COLO668 (cell line): ENCODE results near the gene STRN3.

Experiments
- DNase-seq: peaks from one replicate; lab custom pipeline; 2025; ENCODE audit not compliant: unreplicated experiment; lab: John Stamatoyannopoulos, UW

The STRN3 gene

DNA sequence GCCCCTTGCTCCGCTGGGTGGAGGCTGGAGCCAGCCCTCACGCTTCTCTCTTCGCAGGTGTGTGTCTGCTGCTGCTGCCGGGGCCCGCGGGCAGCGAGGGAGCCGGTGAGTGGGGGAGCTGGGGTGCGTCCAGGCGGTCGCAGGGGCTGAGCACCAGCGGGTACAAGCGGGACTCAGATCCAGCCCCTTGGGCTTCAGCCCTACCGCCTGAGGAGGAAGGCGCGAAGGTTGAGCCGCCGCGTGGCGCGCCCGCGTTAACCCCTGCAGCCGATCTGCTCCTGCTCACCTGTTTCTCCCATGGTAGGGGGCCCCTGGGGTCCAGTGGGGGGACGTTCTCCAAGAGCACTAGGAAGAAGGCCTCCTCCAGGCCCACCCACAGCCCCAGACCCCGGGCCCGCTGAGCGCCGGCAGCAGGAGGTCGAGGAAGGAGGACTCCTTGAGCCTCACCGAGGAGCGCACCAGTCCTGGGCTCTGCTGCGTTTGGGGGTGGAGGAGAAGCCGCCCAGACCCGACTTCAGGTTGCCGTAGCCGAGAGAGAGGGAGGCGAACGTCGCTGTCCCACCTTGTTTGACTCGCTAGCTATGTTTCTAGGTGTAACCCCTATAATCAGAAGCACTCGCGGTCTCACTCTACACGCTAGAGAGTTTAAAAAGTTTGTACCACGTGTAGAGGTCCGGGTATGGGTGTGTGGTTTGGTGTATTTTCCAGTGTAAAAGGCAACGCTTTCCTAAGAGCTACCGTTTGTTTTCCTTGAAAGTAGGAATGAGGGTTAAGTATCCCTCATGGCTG, 151.0 kb downstream of the STRN3 start:
- DNase-seq, result no peak

DNA sequence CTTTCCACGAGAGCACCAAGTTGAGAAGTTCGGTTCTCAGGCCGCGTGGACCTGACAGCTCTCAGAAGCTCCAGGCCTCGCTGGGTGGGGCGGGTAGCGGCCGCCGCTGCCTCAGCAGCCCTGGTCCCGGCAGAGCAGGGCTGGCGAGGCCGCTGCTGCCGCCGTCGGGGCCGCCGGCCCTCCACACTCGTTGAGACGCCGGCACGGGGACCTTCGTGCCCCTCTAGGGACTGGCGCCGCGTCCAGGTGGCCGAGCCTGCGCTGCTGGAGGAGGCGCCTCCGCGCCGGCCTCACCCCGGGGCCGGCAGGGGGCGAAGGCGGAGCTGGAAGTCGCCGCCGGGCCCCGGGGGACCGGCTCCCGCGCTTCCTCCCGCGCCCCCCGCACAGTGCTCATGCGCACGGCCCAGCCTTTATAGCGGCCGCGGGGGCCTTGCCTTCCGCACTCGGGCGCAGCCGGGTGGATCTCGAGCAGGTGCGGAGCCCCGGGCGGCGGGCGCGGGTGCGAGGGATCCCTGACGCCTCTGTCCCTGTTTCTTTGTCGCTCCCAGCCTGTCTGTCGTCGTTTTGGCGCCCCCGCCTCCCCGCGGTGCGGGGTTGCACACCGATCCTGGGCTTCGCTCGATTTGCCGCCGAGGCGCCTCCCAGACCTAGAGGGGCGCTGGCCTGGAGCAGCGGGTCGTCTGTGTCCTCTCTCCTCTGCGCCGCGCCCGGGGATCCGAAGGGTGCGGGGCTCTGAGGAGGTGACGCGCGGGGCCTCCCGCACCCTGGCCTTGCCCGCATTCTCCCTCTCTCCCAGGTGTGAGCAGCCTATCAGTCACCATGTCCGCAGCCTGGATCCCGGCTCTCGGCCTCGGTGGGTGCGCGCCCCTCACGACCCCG, 151.8 kb downstream of the STRN3 start, which contains the start of gene COCH:
COCH (plus strand) TSS at position 440 of the 879 bp plus-strand sequence; CDS start at position 820, 380 bp downstream.
- DNase-seq, result peak; percentile 87

DNA sequence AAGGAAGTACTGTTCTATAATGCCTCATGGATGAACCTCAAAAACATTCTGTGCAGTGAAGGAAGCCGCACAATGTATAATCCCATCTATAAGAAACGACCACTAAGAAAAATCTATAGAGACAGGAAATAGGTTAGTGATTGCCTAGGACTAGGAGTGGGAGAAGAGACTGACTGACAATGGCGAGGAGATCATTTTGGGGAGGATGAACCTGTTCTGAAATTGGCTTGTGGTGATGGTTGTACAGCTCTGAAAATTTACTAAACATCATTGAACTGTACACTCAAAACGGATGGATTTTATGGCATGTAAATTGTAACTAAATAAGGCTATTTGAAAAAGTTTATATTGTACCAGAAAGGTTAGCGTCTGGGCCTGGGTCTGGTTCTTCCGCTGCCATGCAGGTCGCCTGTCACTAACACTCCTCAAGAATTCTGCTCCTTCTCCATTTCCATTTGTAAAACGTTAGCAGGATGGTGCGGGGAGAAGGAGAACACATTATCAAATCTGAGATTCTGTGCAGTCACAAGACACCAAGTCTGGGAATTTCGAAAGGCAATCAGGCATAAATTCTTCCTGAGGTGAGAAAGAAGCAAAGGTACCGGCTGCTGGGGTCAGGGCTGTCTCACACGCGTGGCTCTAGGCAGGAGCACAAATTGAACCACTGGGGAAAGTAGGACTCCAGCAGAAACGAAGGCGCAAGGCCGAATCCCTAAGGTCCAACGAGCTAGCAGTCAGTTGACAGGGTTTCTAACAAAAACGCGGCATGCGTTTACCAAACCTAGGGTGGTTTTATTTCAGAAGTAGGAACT, 152.7 kb downstream of the STRN3 start:
- DNase-seq, result no peak

DNA sequence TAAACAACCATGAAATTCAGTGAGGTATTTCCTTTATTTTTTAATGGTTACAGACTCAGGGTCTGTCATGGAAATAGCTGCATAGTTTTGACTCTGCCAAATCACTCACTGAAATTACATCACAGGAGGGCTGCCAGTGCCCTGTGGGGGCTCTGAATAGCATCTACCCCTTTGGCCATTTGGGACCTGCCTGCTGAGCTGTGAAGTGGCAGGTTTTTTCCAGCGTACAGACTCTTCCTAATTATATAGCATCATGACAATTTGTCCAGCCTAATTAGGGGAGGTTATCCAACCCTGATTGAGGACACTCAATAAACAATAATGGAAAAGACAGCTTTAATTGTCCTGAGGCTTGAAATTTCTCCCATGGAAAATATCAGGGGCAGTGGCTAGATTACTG, 153.6 kb downstream of the STRN3 start:
- no peak for DNase-seq

DNA sequence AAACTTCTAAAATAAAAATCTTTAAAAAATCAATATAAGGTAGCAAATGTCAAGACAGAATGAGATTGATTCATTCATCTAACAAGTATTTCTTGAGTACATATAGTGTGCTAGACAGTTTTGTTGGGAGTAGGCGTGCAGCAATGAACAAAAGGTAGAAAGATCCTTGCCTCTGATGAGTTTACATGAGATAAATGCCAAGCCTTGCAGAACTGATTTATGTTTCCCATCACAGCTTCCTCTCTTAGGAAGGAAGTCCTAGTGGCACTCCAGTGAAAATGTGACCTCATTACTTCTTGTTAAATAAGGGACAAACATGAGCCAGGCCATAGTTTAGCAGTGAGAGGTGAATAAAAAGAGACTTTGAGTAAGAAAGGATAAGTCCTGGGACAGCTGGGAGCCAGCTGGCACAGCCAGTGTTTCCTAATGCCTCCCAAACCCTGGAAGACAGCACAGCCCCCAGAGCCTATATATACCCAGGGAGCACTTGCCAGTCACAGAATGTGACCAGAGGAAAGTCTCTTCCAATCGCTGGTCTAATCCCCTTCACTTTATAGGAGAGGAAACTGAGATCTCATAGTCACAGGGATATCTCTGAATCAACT, 156.5 kb downstream of the STRN3 start:
- no peak for DNase-seq

DNA sequence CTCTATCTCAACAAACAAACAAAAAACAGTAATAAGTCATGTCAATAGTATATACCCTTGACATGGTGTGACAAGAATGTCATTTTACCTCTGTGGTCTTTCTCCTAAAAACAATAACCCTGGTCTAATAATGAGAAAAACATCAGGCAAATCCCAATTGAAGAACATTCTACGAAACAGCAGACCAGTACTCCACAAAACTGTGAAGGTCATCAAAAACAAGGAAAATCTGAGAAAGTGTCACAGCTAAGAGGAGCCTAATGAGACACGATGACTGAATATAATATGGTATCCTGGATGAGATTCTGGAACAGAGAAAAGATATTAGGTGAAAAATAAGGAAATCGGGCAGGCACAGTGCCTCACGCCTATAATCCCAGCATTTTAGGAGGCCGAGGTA, 157.4 kb downstream of the STRN3 start:
- no peak for DNase-seq

DNA sequence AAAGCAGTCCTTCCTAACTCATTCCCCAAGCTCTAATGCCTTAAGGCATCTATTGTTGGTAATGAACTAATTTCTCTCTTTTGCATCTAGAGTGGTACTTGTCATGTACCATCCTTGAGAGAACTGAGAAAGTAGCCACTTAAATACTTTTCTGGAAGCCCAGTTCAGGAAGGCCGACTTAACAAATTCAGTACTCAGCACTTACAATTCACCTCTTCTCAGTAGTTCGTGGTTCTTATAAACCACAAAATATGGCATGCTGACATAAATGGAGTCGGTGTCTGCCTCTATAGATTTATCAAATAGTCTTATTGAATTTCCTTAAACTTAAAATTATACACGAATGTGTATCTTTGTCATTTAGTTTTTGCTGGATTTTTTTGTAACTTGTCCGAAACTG, 161.2 kb downstream of the STRN3 start:
- DNase-seq, result no peak

DNA sequence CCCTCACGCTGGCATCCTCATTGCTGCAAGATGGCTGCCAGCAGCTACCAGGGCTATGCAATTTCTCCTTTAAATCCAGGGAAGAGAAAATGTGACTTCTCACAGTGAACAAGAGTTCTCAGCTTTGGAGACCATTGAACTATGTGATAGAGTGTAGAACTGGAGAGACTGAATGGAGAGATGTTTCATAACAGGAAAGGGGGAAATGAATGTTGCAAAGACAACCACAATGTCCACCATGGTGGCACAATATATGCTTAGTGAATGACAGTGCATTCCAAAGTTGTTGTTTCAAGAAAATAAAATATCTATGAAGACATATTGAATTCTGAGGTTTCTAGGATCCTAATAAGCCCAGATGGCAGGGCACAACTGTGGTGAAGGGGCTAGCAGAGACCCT, 165.0 kb downstream of the STRN3 start:
- DNase-seq, result no peak

DNA sequence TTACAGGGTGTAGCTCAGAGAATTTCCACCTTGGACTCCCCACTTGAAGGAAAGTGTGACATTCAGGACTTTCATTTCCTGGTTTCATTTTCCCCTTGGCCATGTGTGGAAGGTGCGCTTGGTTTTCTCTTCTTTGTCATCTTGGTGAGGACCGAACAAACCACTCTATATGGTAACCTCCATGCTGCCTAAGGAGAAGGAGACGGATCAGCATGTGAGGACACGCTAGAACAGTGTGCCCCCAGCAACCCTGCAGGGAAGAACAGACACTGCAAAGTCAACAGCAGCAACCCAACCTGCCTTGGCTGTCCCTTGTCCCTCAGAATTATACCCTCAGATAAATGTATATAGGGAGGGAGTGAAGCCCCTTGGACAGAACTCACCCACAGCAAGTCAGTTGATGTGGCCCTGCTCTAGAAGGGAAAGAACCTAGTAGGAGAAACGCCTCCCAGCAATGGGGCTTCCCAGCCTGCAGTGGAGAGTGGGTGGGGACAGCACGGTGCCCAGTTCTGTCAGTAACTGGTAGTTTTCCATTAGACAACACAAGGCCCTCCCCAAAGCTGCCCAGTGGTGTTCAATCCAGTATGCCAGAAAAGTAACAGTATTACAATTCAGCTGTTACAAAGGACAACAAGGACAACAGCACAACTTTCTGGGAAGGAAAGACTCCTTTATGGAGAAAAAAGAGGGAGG, 170.7 kb downstream of the STRN3 start:
- DNase-seq, result no peak

DNA sequence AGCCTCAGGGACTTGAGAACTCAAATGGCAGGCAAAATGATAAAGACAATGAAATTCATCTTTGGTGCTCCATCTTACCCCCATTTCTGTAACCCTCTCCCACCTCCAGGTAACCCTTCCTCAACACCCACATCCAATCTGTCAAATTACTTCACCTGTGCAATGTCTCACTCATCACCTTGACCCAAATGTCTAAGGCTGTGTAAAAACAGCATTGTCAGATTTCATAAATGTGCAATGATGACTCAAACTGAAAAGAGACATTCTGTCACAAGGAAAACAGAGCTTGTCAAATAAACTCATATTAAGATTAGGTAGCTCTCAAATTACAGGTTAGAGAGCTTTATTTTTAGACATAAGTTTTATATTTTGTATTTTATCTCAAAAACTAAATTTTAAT, 171.7 kb downstream of the STRN3 start:
- DNase-seq, result no peak

DNA sequence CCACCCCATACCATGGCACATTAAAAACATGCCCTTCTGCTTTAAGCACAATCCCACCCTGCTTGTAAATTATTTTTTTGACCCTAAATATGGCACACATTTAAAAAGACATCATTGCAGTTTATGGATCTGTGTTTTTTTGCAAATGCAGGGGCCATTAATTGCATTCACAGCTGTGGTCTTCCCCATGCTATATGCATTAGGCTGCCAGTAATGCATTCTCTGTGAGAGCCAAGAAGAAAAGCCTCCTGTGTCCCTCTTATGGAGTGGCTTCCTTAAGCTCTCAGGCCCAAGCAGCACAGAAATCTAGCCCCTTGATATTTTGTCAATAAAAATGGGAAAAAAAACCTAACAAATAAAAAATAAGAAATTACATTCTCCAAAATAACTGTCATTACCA, 172.2 kb downstream of the STRN3 start:
- DNase-seq, result no peak

DNA sequence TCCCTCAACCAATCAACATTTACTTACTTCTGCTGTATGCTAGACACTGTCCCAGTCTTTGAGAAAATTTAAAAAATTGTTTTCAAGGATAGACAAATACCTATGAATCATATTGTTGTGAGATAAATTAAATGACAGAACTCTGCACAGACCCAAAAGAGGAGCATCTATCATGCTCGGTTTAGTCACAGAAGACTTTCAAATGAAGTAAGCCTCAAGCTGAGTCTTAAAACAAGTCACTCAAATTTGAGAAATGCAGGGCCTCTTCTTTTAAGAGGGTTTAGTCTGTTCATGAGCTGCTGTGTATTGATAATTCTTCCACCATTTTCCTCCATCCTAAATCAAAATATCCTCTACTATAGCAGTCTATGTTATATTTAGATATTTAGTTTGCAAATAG, 176.2 kb downstream of the STRN3 start:
- no peak for DNase-seq

DNA sequence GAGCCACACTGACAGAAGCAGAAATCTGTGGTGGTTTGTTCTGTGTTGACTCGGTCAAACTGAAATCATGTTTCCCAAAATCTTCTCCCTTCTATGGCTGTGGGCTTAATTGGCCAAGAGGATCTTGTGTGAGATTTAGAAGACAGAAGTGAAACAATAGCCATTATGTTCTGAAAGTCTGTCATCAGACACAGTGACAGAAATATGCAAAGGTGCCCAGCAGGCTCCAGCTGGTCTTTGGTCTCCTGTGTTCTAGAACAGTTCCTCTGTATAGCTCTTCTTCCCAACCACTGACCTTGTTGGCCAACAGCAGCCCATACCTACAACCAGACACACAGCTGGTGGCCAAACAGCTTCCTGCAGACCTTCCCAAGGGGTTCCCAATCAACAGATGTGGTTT, 176.8 kb downstream of the STRN3 start:
- no peak for DNase-seq

DNA sequence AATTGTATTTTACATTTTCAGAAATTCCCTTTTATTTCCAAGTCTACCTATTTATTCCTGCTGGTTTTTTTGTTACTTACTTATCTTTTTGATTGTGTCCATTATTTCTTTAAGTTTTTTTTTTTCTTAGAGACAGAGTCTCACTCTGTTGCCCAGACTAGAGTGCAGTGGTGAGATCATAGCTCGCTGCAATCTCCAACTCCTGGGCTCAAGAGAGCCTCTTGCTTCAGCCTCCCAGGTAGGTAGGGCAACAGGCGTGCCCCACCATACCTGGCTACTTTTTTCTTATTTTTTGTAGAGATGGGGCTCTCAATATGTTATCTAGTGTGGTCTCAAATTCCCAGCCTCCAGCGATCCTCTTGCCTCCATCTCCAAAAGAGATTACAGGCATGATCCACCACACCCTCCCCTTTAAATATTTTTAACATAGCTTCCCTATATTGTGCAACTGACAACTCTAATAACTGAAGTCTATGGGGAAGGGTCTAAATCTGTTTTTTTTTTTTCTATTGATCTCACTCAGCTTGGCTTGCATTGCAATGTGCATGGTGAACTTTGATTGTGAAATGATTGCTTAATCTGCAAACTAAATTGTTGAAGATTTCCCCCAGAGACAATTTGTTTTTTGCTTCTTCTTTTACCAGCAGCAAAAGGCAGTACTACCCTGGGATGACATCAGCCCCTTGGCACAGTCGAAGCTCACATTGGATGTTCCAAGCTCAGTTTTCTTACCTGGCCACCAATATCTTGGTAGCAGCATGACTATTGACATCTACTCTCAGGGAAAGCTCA, 177.5 kb downstream of the STRN3 start:
- DNase-seq, result no peak
